GM19324 (cell line): ENCODE results near the gene SPNS3.

ENCODE experiments used
- ATAC-seq: cut with Tn5 transposase; IDR thresholded peaks from one replicate; pipeline ENCODE4 v1.9.1; 2021; ENCODE audit warnings: mild to moderate bottlenecking, moderate library complexity; ENCODE audit not compliant: unreplicated experiment, low FRiP score

Gene SPNS3

DNA sequence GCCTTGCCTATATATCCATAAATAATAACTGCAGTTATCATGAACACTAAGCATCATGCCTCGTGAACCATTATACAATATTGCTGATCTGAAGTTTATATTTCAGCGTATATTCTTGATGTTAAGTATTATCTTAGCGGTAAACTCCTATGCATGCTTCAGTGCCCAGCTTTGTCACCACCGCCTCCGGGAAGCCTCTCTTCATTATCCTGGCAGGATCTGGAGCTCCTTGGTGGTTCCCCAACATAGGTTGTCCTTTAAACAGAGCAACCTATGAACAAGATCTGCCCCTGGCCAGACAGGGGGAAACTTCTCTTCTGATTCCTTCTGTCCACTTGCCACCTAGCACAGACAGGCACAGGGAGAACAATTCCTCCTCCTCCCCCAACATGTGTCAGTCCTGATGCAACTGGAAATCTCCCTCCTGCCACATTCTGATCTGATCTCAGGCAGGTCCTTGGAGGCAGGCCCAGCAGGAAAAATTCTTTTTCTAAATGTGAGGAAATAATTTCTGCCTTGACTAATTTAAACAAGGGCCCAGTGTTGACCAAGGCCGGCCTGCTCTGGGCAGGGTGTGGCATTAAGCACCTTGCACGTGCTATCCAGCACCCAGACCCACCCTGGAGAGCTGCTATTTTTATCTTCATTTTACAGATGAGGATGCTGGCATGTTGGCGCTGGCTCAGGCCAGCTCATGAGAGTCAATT, 87.3 kb downstream of the SPNS3 start:
- ATAC-seq: no peak

DNA sequence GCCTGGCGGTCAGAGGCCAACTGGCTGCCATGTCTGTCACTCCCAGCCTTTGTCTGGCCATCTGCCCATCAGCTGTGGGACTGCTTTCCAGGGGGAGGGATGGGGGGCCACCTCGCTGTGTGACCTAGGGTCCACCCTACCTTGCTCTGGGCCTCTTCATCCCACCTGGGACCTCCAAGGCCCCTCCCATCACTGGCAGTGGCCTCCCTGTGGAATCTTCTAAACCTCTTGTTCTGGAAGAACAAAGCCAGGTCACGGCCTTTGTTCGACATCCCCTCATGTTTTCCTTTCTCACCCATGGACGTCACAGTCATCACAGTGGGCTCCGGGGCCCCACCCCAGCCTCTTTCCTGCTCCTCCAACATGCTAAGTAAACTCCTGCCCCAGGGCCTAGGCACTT, 88.9 kb downstream of the SPNS3 start:
- ATAC-seq: no peak

DNA sequence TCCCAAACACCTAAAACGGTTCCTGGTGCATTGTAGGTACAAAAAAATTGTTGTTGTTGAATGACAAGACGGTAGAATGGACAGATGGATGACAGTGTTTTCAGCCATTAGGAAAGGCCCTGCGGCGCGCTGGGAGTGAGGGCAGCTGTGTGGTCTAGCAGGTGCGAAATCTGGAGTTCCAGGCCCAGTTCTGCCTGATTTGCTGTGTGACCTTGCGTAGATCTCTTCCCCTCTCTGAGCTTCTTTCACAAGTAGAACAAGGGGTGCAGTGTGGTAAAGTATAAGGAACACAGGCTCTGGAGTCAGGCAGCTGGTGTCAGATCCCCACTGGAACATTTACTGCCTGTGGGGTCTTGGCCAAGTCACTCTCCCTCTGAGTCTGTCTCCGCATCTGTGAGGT, 90.2 kb downstream of the SPNS3 start:
- ATAC-seq: no peak

DNA sequence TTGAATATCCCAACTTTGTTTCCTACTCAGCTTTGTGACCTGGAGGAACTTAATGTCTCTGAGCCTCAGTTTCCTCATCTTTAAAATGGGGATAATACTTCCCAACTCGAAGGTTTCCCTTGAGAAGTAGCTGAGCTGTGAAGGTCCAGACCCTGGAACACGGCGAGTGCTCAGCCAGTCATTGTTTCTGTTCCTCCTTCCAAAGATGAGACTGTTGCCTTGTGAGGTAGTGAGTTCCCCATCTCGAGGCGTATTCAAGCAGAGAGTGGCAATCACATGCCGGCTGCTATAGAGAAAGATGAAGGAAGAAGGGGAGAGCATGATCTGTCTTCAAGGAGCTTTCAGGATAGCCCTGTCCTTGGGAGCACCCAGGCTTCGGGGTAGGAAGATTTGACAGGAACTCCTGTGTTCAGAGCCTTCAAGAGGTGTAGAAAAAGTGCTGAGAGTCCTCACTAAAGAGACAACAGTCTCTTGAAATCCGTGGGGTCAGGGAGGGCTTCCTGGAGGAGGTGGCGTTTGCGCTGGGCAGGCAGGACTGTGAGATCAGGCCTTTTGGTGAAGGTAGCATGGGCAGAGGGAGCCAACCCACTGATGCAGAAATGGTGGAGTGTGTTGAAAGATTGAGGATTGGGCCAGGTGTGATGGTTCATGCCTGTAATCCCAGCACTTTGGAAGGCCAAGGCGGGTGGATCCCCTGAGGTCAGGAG, 92.1 kb downstream of the SPNS3 start:
- no peak for ATAC-seq

DNA sequence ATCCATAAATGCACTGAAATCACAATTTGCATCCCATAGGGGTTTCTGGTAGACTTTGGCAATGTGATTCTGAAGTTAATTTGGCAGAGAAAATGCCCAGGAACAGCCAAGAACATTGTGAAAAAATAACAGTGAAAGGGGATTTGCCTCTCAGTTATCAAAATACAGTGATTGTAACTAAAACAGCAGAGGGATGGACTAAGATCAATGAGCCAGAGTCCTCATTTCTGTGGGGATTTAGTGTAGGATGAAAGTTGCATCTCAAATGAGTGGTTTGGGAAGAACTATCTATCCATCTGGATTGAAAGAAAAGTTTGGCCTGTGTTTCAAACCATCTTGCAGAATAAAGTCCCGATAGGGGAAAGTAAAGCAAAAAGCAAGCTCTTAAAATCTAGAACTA, 93.4 kb downstream of the SPNS3 start:
- ATAC-seq: no peak

DNA sequence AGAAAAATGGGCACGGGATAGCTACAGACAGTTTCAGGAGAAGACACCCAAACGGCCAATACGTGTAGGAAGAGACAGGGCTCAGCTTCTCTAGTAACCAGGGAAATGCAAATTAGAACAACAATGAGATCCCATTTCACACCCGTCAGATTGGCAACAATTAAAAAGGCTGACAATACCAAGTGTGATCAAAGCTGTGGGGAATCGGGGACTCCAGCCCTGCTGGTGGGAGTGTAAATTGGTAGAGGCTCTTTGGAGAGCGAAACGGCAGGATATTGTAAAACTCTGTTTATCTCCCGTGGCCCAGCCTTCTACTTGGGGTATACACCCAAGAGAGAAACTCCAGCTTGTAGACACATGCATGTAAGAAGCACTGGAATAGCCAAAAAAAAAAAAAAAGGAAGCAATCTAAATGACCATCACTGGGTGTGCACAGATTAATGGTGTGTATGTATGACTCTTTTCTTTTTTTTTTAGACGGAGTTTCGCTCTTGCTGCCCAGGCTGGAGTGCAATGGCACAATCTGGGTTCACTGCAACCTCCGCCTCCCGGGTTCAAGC, 93.9 kb downstream of the SPNS3 start:
- no peak for ATAC-seq

DNA sequence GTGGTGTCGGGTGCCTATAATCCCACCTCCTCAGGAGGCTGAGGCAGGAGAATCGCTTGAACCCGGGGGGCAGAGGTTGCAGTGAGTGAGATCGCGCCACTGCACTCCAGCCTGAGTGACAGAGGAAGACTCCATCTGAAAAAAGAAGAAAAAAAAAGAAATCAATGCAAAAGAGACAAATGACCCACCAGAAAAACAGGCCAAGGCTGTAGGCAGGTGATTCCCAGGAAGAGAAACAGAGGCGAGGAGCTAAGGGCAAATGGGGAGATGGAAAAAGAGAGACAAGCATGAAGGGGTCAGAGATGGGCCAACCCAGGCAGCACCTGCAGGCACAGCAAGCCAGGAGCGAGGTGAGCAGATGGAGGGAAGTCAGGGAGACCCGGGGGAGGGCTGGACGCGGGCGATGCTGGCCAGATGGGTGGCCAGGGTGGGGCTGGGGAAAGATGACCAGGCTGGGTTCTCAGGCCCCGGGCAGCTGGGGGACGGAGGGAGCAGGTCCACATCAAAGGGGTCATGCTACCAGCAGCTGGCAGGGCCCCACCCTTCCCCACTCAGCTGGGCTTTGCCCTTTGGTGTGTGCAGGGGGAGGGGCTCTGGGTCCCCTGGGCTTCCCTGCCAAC, 95.9 kb downstream of the SPNS3 start:
- no peak for ATAC-seq

DNA sequence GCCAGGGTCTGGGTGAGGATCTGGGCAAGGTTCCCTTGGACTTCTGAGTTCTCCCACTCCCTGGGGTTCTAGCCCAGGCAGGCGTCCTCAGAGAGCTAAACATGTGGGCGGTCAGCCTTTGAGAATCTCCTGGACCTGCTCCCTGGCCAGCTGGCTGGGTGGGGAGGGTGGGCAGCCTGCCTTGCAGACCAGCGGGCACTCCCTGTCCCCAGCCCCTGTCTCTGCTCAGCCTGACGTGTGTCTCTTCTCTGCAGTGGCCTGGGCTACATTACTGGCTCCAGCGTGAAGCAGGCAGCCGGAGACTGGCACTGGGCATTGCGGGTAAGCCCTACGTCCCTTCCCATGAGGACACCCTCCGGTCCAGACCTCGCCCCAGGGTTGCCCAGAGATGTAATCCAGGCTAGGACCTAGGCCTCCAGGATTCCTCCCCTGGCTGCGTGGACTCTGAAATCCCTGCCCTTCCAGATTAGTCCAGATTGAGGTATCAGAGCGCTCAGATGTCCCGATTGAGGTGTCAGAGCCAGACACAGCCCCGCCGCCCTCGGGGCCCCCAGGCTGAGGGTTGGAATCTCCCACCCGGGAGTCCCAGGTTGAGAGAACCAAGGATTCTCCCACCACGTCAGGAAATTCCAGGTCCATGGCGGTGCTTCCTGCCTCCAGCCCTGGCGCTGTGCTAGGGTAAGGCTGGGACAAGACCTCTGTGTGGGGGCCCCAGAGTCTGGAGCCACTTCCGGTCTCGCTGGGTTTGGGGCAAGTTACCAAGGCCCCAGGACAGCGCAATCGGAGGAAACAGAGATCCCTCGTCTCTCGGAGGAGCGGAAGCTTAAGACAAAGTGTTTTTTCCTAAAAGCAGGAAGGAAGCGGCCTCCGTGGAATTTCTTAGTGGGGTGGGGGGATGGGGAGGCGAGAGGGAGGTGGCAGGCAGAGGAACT, 97.3 kb downstream of the SPNS3 start:
- no peak for ATAC-seq

DNA sequence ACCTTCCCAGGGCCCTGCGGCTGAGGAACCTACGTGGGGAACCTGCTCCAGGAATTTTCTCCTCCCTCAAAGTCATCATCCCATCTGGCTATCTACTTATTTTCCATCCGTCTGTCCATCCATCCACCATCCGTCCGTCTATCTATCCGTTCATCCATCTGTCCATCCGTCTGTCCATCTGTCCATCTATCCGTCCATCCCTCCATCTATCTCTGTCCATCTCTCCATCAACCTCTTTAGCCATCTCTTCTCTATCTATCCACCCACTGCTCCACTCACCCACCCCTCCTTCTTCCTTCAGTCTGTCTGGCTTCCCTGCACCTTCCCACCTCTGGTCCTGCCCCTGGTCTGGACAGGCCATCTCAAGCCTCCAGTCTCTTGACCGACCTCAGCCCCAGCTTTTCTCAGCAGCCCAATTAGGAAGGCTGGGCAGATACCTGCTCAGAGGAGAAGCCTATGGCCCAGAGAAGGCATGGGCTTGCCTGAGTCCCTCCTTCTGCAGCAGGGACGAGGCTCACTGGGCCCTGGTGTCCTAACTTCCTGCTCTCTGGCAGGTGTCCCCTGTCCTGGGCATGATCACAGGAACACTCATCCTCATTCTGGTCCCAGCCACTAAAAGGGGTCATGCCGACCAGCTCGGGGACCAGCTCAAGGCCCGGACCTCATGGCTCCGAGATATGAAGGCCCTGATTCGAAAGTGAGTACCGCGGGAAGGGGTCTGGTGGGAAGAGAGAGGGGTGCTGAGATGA, 98.4 kb downstream of the SPNS3 start:
- ATAC-seq: no peak

DNA sequence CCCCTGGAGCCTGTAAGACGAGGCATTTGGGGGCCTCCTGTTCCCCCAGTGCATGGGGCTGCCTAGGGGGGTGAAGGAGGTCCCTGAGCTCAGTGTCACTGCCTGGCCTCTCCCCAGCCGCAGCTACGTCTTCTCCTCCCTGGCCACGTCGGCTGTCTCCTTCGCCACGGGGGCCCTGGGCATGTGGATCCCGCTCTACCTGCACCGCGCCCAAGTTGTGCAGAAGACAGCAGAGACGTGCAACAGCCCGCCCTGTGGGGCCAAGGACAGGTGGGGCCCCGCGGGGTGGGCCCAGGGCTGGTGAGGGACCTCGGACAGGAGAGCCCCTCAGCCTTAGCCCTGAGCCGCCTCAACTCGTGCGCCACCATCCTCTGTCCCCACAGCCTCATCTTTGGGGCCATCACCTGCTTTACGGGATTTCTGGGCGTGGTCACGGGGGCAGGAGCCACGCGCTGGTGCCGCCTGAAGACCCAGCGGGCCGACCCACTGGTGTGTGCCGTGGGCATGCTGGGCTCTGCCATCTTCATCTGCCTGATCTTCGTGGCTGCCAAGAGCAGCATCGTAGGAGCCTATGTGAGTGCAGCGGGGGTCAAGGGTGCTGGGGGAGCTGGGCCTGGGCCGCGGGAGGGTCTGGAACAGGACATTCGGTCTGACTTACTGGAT, 99.3 kb downstream of the SPNS3 start:
- ATAC-seq: no peak

DNA sequence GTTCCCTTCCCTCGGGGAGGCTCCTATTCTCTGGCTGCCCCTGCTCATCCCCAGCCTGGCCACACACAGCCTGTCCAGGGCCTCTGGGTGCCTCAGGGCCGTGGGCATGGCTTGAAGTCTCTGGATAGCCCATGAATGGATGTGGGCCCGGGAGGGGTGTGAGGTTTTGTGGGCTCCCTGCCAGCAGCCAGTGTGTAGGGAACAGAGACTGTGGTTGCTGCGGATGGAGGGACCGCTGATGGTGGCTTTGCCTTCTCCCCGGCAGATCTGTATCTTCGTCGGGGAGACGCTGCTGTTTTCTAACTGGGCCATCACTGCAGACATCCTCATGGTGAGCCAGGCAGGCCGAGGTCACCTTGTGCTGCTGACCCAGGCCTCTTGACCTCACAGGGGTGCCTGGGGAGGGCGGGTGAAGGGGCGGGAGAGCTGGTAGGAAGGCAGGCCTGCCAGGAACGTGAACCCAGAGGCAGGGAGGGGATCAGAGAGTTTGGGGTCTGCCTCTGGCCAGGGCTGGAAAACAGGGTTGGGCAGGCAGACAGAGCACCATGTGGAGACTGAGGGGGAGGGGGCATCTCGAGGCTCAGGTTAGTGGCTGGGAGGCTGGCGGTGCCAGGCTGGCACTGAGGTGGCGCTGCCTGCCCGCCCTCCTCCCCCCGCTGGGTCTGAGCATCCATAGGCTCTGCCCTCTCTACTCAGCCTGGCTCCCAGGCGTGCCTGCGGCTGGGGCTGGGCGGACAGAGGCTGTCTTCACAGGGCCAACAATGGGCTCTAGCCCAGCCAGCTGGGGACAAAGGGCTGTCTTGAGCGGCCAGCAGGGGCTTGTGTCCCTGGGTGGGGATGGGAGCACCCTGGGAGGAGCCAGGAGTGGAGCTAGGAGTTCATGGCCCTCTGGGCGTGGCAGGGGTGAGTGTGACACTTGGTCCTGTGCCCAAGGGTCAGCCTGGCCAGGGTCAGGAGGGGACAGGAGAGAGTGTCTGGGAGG, 100.1 kb downstream of the SPNS3 start:
- ATAC-seq: no peak

DNA sequence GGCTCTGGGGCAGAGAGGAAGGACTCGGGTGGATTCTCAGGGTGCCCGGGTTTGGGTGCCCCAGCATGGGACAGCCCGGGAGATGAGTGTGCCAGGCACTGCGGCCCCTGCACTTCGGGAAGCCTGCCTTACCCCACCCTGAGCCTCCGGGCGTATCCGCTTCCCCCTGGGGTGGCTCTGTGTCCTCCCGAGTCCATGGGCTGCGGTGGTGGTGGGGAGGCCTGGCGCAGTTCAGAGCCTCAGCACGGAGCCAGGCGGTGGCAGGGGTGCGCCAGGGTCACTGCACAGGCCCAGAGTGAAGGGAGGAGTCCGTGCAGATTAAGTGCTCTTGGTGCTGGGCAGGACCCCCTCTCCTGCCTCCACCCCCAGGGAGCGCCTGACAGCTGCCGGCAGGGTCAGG, 100.8 kb downstream of the SPNS3 start:
- no peak for ATAC-seq

DNA sequence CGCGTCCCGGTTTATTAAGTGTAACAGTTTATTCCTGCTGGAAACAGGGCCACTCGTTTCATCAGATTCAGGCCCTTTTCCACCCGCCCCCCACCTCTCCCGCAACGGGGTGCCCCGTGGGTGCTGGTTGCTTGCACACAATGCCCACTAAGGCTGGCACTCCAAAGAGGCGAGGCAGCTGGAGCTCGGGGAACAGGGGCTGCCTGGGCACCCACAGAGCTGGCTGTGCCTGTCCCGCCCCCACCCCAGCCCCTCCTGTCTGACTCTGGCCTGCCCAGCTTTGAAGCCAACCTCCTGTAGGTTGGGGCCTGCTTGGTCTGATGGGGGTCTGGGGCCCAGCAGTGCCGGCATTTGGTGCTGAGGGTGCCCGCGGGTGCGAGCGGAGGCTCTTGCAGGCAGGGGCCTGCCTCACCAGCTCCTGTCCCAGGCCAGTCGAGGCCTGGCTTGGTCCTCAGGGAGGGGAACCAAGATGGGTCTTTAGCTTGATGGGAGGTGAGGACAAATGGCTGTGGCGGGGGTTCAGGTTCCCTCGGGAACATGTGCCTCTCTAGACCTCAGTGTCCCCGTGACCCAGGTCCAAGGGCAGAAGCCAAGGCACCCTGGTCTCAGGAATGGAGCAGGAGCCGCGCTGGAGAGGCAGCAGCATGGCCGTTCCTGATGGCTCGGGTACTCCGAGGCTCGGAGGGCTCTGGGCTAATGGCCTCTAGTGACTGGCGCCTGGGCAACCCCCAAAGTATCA, 101.4 kb downstream of the SPNS3 start:
- no peak for ATAC-seq

DNA sequence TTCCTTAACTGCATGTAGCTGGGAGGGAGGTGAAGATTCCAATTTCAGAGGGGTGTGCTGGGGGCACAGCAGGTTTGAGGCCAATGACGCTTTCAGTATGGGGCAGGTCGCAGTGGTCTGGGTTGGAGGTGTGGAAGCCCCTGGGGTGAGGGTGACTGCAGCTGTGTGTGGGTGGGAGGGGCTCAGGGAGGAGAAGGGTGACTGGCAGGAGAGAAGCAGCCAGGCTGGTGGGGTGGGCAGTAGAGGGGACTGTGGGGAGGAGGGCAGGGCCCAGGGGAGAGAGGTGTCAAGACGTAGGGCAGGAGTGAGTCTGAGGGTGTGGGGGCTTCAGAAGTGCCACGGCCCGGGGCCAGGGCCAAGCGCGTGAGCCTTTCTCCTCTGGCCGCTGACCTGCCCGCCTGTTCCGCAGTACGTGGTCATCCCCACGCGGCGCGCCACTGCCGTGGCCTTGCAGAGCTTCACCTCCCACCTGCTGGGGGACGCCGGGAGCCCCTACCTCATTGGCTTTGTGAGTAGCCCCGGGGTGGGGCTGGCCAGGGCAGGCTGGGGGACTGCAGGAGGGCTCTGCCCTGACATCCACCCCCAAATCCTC, 102.0 kb downstream of the SPNS3 start:
- ATAC-seq: no peak

DNA sequence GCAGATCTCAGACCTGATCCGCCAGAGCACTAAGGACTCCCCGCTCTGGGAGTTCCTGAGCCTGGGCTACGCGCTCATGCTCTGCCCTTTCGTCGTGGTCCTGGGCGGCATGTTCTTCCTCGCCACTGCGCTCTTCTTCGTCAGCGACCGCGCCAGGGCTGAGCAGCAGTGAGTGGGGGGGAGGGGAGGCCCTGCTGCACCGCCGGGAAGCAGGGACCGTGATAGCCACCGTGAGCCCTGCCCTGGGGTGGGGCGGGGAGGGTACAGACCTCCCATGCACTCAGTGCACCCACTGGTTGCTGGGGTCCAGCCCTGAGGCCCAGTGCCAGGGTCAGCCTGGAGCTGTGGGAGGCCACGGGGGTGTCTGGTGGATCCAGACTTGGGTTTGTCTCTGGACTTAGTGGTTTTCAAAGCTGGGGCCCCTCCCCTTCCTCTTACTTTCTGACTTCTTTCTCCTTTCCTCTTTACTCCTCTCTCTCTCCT, 102.6 kb downstream of the SPNS3 start:
- no peak for ATAC-seq

DNA sequence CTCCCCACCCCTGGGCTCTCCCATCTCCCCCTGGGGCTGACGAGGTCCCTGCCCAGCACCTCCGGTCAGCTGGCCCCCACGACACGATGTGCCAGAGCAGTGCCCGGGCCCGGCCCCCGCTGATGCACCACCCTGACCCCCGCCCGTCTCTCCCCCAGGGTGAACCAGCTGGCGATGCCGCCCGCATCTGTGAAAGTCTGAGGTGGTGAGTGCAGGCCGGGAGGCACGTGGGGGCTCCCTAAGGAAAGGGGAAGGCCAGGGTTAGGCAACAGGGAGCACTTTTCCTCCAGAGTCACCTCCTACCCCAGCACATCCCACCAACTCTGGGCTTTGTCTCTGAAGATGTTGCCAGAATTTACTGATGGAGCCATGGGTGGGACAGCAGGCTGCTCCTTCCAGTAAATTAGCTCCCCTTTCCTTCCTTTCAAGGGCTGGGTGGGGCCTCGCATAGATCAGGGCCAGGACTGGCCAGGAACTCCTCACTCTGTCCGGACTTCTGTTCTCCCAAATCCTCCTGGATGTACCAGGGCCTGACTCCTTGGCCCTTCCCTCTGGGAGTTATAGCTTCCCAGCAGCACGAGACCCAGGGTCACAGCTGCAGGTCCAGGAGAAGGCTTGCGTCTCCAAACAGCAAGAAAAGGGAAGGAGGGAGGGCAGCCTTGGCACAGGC, 103.1 kb downstream of the SPNS3 start:
- ATAC-seq: no peak
